Spleen (tissue), 11 donors: Measurements from ENCODE around the gene COPB1. TPM values are rescaled to one million over a fixed set of nuclear protein-coding genes. Genes with fewer than 3 reads are reported as not detected.

ENCODE experiments used
- DNase-seq: peaks from one replicate; pipeline ENCODE4 v3.0.0-alpha.2; 2020
- H3K27ac ChIP-seq, 8 donors: fragments of 200-600 bp; sonication (generic) in 7 of 8; 1 replicate in 4 of 8; 2 replicates in 4 of 8; pipeline versions ENCODE4 v1.5.0 to v1.8.0; 2016 to 2021; ENCODE audit warnings: inconsistent platforms in 4 of 8, mild to moderate bottlenecking in 4 of 8, moderate library complexity in 1 of 8
- H3K27me3 ChIP-seq, 7 donors: fragments of 200-600 bp; sonication (generic) in 6 of 7; replicated peaks in 1 of 7; 1 replicate in 4 of 7; 2 replicates in 3 of 7; pipeline versions ENCODE4 v1.5.0 to v1.8.0; 2016 to 2021; ENCODE audit warnings: inconsistent platforms in 3 of 7, mild to moderate bottlenecking in 1 of 7
- H3K36me3 ChIP-seq, 6 donors: fragments of 200-600 bp; sonication (generic) in 5 of 6; 1 replicate in 4 of 6; 2 replicates in 2 of 6; pipeline versions ENCODE4 v1.5.0 to v1.8.0; 2016 to 2021; ENCODE audit warnings: inconsistent platforms in 2 of 6
- H3K4me1 ChIP-seq, 6 donors: fragments of 200-600 bp; sonication (generic) in 5 of 6; 1 replicate in 3 of 6; 2 replicates in 3 of 6; pipeline versions ENCODE4 v1.5.0 to v1.8.0; 2016 to 2021; ENCODE audit warnings: inconsistent platforms in 3 of 6
- H3K4me3 ChIP-seq, 8 donors: fragments of 200-600 bp; sonication (generic) in 7 of 8; 1 replicate in 4 of 8; 2 replicates in 4 of 8; pipeline versions ENCODE4 v1.5.0 to v1.8.0; 2016 to 2021; ENCODE audit warnings: inconsistent platforms in 4 of 8, mild to moderate bottlenecking in 4 of 8, moderate library complexity in 2 of 8
- H3K9me3 ChIP-seq, 8 donors: fragments of 200-600 bp; sonication (generic) in 7 of 8; 1 replicate in 4 of 8; 2 replicates in 4 of 8; pipeline versions ENCODE4 v1.5.0 to v1.8.0; 2016 to 2021; ENCODE audit warnings: inconsistent platforms in 4 of 8
- CTCF ChIP-seq, 11 experiments: fragments of 200-600 bp in 7 of 11; fragments of 450-650 bp in 4 of 11; sonication (generic) in 4 of 11; IDR thresholded peaks in 8 of 11; conservative IDR thresholded peaks in 3 of 11; 1 replicate in 7 of 11; 2 replicates in 4 of 11; pipeline versions ENCODE4 v1.4.0 to v1.8.0; 2016 to 2021; ENCODE audit warnings: antibody characterized with exemption in 11 of 11, inconsistent platforms in 4 of 11, mild to moderate bottlenecking in 1 of 11
- POLR2A ChIP-seq, 3 donors: fragments of 450-650 bp; IDR thresholded peaks; one replicate each; pipeline ENCODE4 v1.5.1; 2017; ENCODE audit warnings: antibody characterized with exemption in 3 of 3, mild to moderate bottlenecking in 1 of 3
- POLR2AphosphoS5 ChIP-seq, 3 donors: sonication (generic); formaldehyde crosslinking; IDR thresholded peaks; one replicate each; pipeline ENCODE4 v1.5.1; 2017; ENCODE audit warnings: antibody characterized with exemption in 3 of 3
- WGBS, 5 donors: extraction: QIAGEN DNeasy Blood & Tissue Kit in 3 of 5; methylation state at CpG; one replicate each; pipeline versions ENCODE4 v1.1.5 to v1.1.7; 2013 to 2018; 5-methylcytosine and 5-hydroxymethylcytosine counted together
- intact Hi-C: fragments of 100-400 bp; cut with DNase I; formaldehyde crosslinking; loops from one replicate; pipeline ENCODE4 v1.15.0; 2023; ENCODE audit warnings: low total_unique reads
- polyA plus RNA-seq, 3 donors: library from polyadenylated mRNA; stranded (reverse); fragments of 200-250 nt; gene quantifications; one replicate each; pipeline ENCODE4 v1.2.1, GENCODE V29; 2013
- total RNA-seq, 7 donors: library from RNA; depleted of rRNA in 3 of 7; stranded (reverse); fragments of >200 nt in 3 of 7; fragmentation: NEBNext Ultra II Directional in 4 of 7; extraction: Animal tissue kit (Norgen Biotek cat#: 25700) in 4 of 7; gene quantifications; one replicate each; pipeline versions ENCODE4 v1.1.0 to v1.2.1, GENCODE V29; 2016 to 2021
- donor health status: healthy with polysubstance abuse.
- donor health status: DM: no; HTN: no; CAD: no; lungs with moderate emphysema.
- donor health status: DM: no; HTN: no; CAD: no.
- donor health status: Bipolar disorder and iron deficiency.
- donor health status: healthy.
- donor health status: DM: no; HTN: no; CAD: no.
- donor health status: DM: yes; HTN: yes; CAD: no.

Gene COPB1
- total and polyA plus RNA-seq, 10 donors, result 43.6 to 122 (median 80.8) TPM

GRCh38 chr11:14446701-14447169 is 52.9 kb downstream of the COPB1 start:
- no peak for DNase-seq
- no peaks in the 10 kb centered on the region for H3K27me3 ChIP-seq
- no peak overlapping the region for H3K4me3 ChIP-seq
- TF ChIP-seq POLR2AphosphoS5 (IDR thresholded peaks at IDR 0.05), result no peak
- TF ChIP-seq POLR2A (IDR thresholded peaks at IDR 0.05), result no peak
- no peak for TF ChIP-seq CTCF (IDR thresholded peaks at IDR 0.05 in 8 of 11, conservative IDR thresholded peaks at IDR 0.05 in 3 of 11)
- intact Hi-C loops, result no loop called here
- H3K36me3 ChIP-seq, result peaks cover 0 to 6% (median 0%) of the 10 kb centered on the region in 6 donors
- no peak overlapping the region for H3K27ac ChIP-seq
- peaks cover 0 to 26% (median 10%) of the 10 kb centered on the region in 6 donors for H3K4me1 ChIP-seq
- no peaks in the 10 kb centered on the region for H3K9me3 ChIP-seq

GRCh38 chr11:14445542-14446530 is 53.8 kb downstream of the COPB1 start:
- Histone ChIP-seq H3K27me3 (no peaks in the 10 kb centered on the region), H3K36me3 (no peaks in the 10 kb centered on the region), H3K4me3 (no peak overlapping the region), H3K4me1 (peaks cover 0 to 21% (median 8%) of the 10 kb centered on the region in 6 donors), H3K9me3 (no peaks in the 10 kb centered on the region), H3K27ac (no peak overlapping the region)
- no peak for DNase-seq
- TF ChIP-seq POLR2A (IDR thresholded peaks at IDR 0.05) (no peak), POLR2AphosphoS5 (IDR thresholded peaks at IDR 0.05) (no peak), CTCF (IDR thresholded peaks at IDR 0.05 in 8 of 11, conservative IDR thresholded peaks at IDR 0.05 in 3 of 11) (no peak)
- intact Hi-C loops, result no loop called here
- WGBS, 5 donors, result 89 to 98% (median 91%) methylated on average over 2 of the region's 2 CpGs

GRCh38 chr11:14444441-14445189 is 55.0 kb downstream of the COPB1 start:
- Histone ChIP-seq H3K27me3 (no peaks in the 10 kb centered on the region), H3K36me3 (no peaks in the 10 kb centered on the region), H3K4me3 (no peak overlapping the region), H3K9me3 (no peaks in the 10 kb centered on the region), H3K27ac (no peak overlapping the region), H3K4me1 (peaks cover 0 to 21% (median 8%) of the 10 kb centered on the region in 6 donors)
- 86 to 92% (median 90%) methylated on average over 8 of the region's 8 CpGs for WGBS, 5 donors
- TF ChIP-seq CTCF (IDR thresholded peaks at IDR 0.05 in 8 of 11, conservative IDR thresholded peaks at IDR 0.05 in 3 of 11), result no peak
- no peak for TF ChIP-seq POLR2A (IDR thresholded peaks at IDR 0.05)
- no peak for TF ChIP-seq POLR2AphosphoS5 (IDR thresholded peaks at IDR 0.05)
- intact Hi-C loops, result no loop called here
- DNase-seq, result no peak
